Right hindlimb (tissue), 1 donor: Measurements from ENCODE around the gene TNFRSF13B.

Source experiments
- DNase-seq: peaks from one replicate; pipeline ENCODE4 v3.0.0-alpha.2; 2018

TNFRSF13B gene

DNA sequence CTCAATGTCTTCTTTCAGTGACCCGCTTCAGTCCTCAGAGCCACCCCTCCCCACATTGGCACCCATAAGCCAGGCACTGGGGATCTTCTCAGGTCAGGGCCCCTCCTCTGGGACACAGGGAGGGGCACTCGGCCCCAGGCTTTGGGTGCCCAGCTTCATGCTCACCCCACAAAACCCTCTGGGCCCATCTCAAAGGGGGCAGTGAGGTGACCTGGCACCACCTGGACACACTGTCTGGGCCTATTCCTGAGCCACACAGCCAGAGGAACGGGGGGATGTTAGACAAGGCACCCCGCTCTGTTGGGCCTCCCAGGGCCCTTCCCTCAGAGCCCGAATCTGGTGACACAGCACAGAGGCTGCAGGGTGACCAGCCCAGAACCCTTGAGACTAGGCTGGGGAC lies 36.1 kb downstream of the TNFRSF13B start:
- no peak for DNase-seq

DNA sequence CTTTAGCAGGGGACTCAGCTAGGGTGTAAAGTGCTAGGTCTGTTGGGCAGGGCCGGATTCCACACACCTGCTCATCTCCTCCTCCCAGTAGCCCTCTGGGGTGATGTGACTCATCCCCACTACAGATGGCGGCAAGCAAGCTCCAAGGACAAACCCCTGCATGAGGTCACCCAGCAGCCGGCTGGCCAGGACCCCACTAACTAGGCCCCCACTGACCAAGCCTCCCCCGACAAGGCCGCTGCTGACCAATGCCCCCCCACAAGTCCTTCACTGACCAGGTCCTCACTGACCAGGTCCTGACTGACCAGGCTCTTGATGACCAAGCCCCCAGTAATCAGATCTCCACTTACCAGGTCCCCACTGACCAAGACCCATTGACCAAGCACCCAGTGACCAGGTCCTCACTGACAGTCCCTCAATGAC lies 36.7 kb downstream of the TNFRSF13B start:
- DNase-seq = peak; percentile 15

DNA sequence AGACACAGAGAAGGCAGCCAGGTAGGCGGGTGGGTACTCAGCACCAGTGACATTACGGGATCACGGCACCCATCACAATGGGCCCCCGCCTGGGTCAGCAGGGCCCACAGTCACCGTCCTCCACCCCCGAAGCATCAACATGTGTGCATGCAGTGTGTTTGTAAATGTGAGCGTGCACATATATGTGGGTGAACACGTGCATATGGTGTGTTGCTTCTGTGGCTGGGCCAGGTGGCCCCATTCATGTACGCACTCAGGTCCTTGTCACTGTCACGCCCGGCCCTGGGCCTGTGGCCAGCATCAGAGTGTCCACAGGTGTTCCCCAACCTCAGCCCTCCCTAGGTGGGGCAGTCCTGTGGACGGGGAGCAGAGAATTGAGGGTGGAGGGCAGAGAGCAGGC lies 37.1 kb downstream of the TNFRSF13B start:
- DNase-seq = no peak

DNA sequence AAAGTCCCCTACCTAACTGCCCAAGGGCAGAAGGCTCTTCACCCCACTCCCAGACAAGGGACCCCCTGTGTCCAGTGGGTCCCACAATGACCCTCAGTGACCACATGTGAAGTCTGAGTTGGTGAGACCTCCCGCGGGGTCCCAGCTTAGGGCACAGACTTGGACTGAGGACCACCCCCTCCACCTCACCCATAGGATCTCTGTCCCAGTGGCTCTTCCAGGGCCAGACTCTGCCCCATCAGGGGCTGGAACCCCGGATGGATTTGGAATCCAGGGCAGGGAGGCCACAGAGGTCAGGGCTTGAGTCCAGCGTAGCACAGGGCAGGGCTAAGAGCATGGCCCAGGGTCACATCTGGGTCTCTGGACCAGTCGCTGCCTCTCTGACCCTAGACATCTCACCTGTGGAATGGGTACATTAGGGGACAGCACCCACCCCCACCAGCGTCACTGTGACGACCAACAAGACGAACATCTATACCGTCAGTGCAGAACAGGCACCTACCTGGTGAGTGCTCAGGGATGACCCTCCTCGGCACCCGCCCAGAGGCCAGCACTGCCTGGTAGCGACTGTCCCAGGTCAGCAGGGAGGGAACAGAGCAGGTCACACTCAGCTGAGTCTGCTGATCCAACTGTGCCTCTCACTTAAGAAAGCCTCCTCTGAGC lies 37.7 kb downstream of the TNFRSF13B start:
- DNase-seq = peak; percentile 12

DNA sequence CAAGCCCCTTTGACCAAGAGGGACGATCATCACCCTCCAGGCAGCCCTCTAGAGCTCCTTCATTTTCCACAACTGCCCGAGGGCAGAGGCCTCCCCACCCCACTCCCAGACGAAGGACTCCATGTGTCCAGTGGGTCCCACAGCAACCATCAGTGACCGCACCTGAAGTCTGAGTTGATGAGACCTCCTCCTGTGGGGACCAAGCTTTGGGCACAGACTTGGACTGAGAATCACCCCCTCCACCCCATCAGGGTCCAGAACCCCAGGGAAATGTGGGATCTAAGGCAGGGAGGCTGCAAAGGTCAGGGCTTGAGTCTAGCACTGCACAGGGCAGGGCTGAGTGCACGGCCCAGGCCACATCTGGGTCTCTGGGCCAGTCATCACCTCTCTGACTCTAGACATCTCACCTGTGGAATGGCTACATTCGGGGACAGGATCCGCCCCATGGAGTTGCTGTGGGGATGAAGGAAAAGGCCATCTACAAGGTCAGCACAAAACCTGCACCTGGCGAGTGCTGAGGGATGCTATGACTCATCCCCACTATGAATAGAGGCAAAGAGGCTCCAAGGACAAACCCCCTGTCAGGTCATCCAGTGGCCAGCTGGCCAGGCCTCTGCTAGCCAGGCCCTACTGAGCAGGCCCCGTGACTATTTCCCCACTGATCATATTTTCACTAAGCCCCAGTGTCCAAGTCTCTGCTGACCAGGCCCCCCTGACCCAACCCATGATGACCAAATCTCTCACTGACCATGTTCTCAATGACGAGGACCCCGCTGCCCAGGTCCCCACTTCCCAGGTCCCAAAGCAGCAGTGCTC lies 38.4 kb downstream of the TNFRSF13B start:
- peak; percentile 9 for DNase-seq

DNA sequence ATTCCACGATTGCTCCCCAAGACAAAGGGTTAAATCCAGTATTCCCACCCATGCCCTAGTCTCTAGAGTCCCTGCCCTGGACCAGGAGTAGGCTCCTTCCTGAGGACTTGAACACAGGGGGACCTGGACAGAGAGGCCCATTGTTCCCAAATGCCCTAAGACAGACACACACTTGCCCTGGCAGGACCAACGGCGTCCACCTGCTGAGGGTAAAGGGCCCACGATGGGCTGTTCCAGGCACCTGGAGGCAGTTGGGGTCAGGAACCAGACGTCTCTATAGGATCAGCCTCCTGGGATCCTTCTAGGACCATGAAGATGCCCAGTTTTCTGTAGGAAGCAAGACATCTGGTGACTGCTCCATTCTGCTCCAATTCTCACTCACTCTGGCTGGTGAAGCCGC lies 39.3 kb downstream of the TNFRSF13B start:
- DNase-seq = no peak

DNA sequence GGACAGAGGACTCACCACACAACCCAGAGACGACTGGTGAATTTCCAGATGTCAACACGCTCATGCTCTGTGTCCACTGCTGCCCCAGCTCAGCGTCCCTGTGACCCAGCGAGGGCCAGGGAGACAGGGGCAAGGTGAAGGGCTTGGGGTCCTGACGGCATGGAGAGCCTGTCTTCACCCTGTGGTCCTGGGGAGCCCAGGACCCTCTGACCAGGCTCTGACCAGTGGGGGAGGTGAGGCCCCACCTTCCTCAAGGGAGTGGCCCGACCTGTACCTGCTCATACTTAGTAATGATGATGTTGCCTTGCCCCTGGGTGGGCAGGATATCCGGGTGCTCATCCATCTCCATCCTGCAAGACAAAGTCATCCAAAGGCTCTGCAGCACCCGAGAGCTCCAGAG lies 39.8 kb downstream of the TNFRSF13B start:
- no peak for DNase-seq

DNA sequence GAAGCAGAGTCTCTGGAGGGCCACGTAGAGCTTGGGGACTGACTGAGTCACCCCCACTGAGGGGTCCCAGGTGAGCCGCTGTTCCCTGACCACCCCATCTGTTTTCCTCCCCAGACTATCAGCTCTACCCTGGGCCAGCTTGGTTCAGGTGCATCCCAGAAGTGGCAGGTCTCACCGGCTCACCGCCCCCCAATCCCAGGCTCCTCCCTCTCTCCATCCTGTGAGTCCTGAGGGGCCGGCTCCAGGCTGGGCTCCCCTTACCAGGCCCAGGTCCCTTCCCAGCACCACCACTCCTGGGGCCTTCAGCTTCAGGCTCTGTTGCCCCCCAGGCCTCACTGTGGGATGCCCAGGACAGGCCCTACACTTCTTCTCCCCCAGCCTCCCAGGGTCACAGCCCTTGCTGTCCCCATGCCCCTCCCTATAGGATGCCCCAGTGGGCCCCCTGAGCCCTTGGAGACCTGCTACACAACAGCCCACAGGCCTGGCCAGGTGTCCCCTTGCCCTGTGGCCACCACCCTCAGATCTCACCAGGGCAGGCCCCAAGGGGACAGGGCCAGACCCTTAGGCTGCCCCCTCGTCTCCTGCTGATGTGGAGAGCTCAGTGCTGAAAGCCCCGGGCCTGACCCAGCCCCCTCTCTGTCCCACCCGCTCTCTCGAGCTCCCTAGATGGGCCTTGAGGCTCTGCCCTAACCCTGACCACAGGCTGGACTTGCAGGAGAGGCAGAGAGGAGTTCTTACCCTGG lies 40.4 kb downstream of the TNFRSF13B start:
- DNase-seq = no peak

DNA sequence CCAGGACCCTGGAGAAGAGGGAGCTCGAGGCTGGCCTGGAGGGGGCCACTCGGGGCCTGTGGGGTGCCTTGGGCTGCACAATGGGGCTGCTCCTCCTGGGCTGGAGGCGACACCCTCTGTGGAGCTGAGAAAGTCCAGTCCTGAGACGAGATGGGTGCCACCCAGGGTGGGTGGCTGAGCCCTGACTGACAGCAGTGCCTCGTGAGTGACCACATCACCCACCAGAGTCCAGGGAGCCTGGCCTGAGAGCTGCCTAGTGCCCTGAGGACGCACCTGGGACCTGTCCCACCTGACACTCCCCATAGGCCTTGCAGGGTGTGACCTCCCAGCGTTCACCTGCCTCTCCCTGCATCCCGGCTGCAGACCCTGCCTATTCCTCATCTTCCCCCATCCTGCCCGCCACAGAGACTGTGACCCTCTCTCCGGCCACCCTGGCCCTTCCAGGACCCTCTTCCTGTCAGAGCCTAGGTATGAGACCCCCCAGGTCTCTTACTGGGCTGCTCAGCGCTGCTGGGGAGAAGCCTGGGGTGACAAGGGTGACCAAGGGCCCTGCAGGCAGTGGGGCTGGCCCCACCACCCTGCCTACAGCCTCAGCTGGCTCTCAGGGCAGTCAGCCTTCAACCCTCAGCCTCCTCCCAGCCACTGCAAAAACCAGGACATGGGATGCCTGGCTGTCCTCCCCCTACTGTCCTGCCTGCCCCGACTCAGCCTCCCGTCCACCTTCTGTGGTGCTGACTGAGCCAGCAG lies 41.2 kb downstream of the TNFRSF13B start:
- peak; percentile 7 for DNase-seq

DNA sequence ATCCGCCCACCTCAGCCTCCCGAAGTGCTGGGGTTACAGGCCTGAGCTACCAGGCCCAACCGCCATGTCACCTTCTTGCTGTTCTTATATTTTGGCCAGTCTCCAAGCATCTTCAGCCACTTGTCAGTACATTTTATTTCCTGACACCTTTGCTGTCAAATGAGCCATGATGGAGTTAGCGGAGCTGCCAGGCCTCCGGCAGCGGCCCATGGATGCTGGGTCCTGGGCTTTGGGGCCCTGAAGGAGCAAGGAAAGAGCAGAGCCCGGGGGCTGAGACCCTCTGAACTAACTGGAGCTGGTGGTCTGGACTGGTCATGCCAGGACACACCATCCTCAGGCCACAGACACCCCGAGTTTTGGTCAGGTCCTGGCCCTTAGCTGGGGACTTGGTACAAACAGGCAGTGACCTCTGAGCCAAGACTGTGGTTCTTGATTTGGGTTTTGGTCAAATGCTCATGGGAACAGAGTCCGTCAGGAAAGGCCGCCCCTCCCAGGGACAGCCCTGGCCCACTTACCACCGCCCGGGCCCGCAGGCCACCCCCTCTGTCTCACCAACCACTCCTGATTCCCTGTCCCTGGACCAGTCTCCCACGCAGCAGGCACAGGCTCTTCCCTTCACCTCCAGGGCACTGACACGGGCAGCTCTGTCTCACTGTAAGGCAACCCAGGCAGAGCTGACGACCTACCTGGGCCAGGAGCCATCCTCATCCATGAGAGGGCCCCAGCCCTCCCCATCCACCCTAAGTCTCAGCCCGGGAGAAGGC lies 42.0 kb downstream of the TNFRSF13B start:
- peak; percentile 9 for DNase-seq

DNA sequence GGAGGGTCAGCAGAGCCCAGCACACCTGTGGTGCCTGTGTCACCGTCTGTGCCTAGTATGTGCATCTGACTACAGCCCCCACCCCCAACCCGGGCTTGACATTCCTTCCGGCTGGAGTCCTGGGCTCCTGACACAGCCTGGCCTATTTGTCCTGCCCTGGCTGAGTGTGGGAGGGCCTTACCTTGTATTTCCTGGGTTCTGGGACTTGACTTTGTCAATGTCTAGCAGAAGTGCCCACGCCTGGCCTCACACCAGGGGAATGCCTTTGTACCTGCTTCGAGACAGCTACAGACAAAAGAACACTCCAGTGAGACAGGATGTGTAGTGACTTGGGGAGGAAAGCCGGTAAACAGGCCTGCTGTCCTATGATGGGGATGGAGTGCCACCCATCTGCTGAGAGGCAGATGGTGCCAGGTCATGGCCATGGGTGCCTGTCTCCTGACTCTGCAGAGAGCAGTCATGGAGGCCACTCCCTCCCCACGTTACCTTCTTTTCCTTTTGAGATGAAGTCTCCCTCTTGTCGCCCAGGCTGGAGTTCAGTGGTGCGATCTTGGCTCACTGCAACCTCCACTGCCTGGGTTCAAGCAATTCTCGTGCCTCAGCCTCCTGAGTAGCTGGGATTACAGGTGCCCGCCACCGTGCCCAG lies 42.8 kb downstream of the TNFRSF13B start:
- DNase-seq = no peak

DNA sequence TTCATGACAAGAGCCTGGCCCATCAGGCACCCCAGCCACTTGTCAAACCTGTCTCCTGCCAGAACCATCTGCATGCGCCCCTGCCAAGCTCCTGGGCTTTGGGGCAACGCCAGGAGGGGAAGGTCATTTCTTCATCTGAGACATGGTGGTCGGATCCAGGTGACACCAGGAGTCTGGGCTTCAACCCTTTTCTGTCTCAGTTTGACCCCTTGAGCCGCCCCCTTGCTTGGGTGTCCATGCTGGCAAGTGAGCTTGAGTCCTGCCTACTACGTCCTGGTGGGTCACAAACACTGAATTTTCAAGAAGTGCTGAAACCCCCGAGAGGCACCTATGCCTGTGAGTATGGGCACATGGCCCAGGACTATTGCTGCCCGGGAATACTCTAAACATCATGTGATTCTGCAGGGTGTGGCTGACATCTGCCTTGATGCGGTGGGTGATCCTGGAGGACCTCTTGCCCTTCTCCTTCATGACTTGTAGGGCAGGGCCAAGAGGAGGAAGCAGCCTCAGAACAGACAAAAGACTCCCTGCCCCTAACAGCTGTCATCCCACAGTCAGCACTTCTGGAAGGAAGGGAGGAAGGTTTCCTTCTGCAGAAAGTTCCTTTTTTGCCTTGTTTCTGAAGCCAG lies 43.4 kb downstream of the TNFRSF13B start:
- peak; percentile 18 for DNase-seq

DNA sequence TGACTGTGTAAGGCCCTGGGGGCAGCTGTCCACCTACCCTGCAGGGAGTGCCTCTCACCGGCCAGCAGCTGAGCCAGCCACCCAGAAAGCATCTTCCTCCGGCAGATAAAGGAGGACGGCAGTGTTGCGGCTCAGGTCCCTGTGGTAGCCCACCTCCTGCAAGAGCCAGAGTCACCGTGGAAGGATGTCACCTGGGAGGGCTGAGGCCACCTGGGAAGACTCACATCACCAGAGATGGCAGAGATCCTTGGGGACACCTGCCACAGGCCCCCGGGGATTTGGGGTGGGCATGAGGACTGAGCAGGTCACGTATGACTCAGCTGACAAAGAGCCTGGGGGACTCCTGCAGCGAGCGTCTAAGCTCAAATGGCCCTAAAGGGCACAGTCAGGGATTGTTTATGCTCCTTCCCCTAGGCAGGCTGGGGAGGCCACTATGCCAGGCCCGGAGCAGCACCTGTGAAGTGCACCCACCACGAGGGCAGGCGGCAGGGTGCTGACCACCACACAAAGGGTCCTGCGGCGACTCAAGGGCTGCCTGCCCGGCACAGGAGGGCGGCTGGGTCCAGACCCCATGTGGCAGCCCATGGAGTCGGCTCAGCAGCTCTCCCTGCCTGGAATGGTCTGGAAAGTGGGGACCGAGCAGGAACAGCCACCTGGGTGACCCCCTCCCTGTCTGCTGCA lies 44.1 kb downstream of the TNFRSF13B start:
- peak; percentile 19 for DNase-seq

DNA sequence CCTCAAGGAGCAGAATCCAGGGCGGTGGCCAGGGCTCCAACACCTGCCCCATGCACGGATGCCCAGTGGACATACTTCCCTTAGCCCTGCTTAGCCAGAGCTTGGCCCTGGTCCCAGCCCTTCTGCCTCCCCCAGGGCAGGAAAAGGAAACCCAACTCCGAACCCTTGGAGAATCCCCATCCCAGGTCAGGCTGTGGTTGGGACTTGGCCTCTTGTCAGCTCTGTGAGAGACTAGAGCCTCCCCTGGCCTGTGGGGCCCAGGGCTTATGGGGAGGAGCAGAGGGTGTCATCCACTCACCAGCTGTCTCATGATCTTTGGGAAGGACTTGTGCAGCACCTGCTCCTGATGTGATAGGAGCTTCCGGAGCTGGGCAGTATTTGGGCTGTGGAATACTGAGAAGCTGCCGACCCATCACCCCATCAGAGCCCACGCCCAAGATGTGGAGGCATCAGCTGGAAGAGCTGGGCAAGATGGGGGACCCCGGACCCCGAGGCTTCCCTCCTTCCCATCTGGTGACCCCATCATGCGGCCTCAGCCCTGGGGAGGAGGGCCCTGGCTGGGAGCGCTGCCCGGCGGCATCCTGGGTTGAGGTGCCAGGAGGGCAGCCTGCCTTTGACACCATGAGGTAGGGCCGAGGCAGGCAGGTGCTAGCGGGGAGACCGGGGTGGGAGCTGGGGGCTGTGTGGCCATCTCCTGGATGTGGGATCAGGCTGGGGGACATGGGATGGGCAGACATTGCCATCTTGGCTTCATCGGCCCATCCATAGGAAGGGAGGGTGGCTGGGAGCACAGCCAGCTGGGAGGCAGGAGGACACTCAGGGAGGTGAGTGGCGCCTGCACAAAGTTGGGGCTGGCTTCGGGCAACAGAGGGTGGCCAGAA lies 45.1 kb downstream of the TNFRSF13B start:
- peak; percentile 10 for DNase-seq

DNA sequence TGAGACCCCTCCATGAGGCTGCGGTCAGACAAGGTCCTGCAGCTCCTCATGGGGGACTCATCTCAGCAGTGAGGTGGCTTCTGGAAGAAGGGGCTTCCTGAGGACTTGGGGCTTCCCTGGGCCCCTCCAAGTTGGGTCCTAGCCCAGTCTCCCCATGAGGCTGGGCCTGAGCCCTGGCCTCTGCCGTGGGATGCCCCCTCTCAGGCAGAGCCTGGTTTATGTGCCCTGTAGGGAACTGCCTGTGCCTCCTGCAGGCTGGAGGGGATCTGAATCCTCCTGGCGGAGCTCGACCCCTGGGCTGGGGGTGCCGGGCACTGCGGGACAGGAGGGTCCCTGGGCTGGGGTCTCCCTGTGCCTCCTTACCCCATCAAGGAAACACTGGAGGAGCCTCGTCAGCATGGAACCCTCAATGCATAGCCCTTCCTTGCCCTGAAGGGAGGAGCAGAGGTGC lies 45.8 kb downstream of the TNFRSF13B start:
- DNase-seq = peak; percentile 11

DNA sequence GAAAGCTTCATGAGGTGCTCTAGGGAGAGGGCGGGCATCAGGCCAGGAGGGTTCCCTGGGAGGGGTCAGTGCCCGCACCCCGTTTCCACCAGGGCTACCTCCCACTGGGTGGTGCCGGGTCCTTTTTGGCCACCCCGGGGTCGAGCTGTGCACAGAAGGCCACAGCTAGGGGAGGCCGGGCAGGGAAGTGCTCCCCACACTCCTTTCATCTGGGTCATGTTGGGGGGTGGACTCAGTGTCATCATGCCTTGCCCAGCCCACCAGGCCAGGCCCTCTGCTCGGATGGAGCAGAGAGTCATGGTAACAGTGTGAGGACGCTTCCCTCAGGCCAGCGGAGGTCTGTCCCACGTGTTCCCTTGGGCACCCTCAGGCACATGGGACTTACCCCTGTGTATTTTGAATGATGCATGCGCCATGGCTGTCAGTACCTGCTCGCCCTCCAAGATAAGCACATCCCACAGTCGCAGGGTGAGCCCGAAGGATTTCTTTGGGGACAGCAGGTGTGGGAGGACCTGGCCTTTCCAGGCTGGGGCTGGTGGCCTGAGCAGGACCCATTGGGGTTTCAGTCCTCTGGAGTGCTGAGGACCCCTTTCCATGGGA lies 46.4 kb downstream of the TNFRSF13B start:
- peak; percentile 11 for DNase-seq

DNA sequence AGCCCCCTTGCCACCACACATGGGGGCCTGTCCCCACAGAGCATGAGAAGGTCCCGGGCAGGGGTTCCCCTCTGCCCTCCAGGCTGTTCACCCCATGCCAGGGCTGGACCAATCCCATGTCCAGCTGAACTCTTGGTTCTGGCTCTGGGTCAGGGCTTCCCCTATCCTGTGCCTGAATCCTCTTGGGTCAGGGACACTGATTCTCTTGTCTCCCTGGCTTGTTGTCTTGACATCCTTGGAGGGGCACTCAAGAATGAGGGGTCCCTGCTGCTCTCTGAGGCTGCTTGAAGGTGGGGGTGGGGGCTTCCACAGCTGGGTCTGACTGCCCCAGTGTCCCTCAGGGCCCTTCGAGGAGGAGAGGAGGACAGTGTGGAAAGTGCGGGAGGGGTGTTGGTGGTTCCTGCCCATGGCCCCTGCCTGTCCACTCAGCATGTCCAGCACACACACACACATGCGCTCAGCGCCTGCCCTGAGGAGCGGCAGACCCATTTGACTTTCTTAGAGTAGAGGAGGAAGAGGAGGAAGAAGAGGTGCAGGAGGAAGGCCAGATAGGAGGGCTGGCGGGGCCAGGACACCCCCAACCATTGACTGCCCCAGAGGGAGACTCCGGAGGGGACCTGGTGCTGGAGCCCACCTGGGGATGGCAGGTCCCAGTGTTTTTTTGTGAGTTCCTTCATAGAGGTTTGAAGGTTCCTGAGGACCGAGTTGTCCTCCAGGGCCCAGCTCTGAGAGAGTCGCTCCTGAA lies 47.0 kb downstream of the TNFRSF13B start:
- no peak for DNase-seq
